IPS-15b (cell line): ENCODE results near the gene DCAF15.
A peak's percentile ranks its signal among the peaks of the same experiment; 100 is the strongest.

Experiments used
- H3K27me3 ChIP-seq: one replicate; pipeline ENCODE4 v1.6.1; 2013; ENCODE audit warnings: low read length; ENCODE audit not compliant: control insufficient read depth, insufficient read depth
- H3K36me3 ChIP-seq: one replicate; pipeline ENCODE4 v1.6.1; 2013; ENCODE audit warnings: low read length; ENCODE audit not compliant: control insufficient read depth, insufficient read depth
- H3K4me1 ChIP-seq: one replicate; pipeline ENCODE4 v1.6.1; 2013; ENCODE audit warnings: mild to moderate bottlenecking, low read length; ENCODE audit not compliant: control insufficient read depth, insufficient read depth
- H3K4me3 ChIP-seq: one replicate; pipeline ENCODE4 v1.5.1; 2013; ENCODE audit warnings: low read depth, low read length
- H3K9ac ChIP-seq: one replicate; pipeline ENCODE4 v1.6.1; 2013; ENCODE audit warnings: low read depth, mild to moderate bottlenecking, low read length
- H3K9me3 ChIP-seq: one replicate; pipeline ENCODE4 v1.6.1; 2013; ENCODE audit warnings: mild to moderate bottlenecking, low read length; ENCODE audit not compliant: control insufficient read depth, insufficient read depth

The DCAF15 gene

DNA sequence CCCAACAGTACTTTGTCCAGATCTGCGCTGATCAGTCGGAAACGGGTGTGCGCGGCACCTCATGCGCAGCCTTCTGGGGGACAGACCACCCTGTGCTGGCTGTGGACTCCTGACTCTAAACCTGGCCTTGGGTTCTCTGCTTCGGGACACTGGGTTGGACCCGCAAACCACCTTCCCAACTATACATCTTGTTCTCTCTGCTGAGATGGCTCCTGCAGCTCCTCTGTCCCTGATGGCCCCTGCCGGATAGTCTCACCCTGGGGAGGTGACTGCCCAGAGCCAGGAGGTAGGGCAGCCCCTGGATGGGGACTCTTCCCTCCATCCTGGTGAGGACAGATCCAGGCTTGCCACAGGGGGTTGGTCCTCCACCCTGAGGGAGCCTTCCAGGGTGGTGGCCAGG, 30.5 kb downstream of the DCAF15 start:
- no peaks in the 10 kb centered on the region for H3K27me3 ChIP-seq
- H3K36me3 ChIP-seq = no peaks in the 10 kb centered on the region
- H3K9ac ChIP-seq = no peak overlapping the region
- H3K4me1 ChIP-seq = peaks cover 14% of the 10 kb centered on the region
- no peak overlapping the region for H3K4me3 ChIP-seq
- no peaks in the 10 kb centered on the region for H3K9me3 ChIP-seq

- no peaks in the 10 kb centered on the region for H3K9me3 ChIP-seq
- H3K27me3 ChIP-seq = no peaks in the 10 kb centered on the region
- no peak overlapping the region for H3K4me3 ChIP-seq
- H3K4me1 ChIP-seq = peaks cover 14% of the 10 kb centered on the region
- no peaks in the 10 kb centered on the region for H3K36me3 ChIP-seq
- H3K9ac ChIP-seq = no peak overlapping the region
Measured at GRCh38 chr19:13983213-13983889, 31.0 kb downstream of the DCAF15 start.

DNA sequence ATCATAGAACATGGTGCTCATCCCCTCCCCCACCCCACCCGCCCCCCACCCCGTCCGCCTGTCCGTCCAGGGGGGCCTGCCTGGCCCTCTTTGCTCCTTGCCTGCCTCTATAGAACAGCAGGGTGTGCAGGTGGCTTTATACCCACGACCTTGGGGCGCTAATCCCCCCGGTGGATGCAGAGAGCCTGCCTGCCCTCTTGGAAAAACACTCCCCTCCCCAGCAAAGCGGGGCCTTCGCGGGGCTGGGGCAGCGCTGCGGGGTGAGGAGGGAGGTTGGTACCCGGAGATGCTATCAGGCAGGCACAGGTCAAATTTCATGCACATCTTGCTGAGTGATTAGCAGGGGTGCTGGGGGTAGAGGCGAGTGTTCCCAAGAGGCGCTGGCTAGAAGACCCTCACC, 31.9 kb downstream of the DCAF15 start:
- H3K9ac ChIP-seq = no peak overlapping the region
- no peak overlapping the region for H3K4me3 ChIP-seq
- no peaks in the 10 kb centered on the region for H3K27me3 ChIP-seq
- no peaks in the 10 kb centered on the region for H3K36me3 ChIP-seq
- peaks cover 14% of the 10 kb centered on the region for H3K4me1 ChIP-seq
- H3K9me3 ChIP-seq = no peaks in the 10 kb centered on the region

- Histone ChIP-seq H3K9ac (no peak overlapping the region), H3K4me3 (no peak overlapping the region), H3K9me3 (no peaks in the 10 kb centered on the region), H3K27me3 (no peaks in the 10 kb centered on the region), H3K36me3 (no peaks in the 10 kb centered on the region), H3K4me1 (peaks cover 14% of the 10 kb centered on the region)
Measured at GRCh38 chr19:13984875-13985741, 32.8 kb downstream of the DCAF15 start.

- H3K27me3 ChIP-seq = no peaks in the 10 kb centered on the region
- no peaks in the 10 kb centered on the region for H3K36me3 ChIP-seq
- H3K9ac ChIP-seq = peak overlapping the region; percentile 79
- no peaks in the 10 kb centered on the region for H3K9me3 ChIP-seq
- H3K4me1 ChIP-seq = peaks cover 14% of the 10 kb centered on the region
- H3K4me3 ChIP-seq = peak overlapping the region; percentile 22
Measured at GRCh38 chr19:13985771-13986347, 33.5 kb downstream of the DCAF15 start.

- H3K9me3 ChIP-seq = no peaks in the 10 kb centered on the region
- peaks cover 14% of the 10 kb centered on the region for H3K4me1 ChIP-seq
- H3K36me3 ChIP-seq = no peaks in the 10 kb centered on the region
- H3K9ac ChIP-seq = peak overlapping the region; percentile 79
- peak overlapping the region; percentile 22 for H3K4me3 ChIP-seq
- no peaks in the 10 kb centered on the region for H3K27me3 ChIP-seq
Measured at GRCh38 chr19:13986348-13986904, 34.1 kb downstream of the DCAF15 start.

- Histone ChIP-seq H3K4me1 (peaks cover 14% of the 10 kb centered on the region), H3K9me3 (no peaks in the 10 kb centered on the region), H3K9ac (peak overlapping the region; percentile 65), H3K36me3 (peaks cover 4% of the 10 kb centered on the region), H3K27me3 (no peaks in the 10 kb centered on the region), H3K4me3 (peak overlapping the region; percentile 8)
Measured at GRCh38 chr19:13987101-13987890, 35.0 kb downstream of the DCAF15 start.

DNA sequence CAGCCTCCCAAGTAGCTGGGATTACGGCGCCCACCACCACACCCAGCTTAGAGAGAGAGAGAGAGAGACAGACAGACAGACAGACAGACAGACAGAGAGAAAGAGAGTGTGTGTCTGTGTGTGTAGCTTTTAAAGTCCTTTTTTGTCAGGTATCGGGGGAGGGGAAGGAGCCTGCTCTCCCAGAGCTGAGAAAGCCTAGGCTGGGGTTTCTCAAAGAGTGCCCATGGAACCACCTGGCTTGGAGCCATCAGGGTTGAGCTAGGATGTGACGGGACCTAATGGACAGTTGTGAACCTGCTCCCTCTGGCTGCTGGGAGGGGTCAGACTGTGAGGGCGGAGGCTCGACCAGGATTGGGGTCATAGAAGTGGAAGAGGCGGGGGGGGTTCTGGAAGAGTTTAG, 37.2 kb downstream of the DCAF15 start:
- H3K9ac ChIP-seq = no peak overlapping the region
- H3K36me3 ChIP-seq = peaks cover 4% of the 10 kb centered on the region
- H3K4me1 ChIP-seq = peaks cover 10% of the 10 kb centered on the region
- H3K4me3 ChIP-seq = no peak overlapping the region
- H3K9me3 ChIP-seq = no peaks in the 10 kb centered on the region
- H3K27me3 ChIP-seq = no peaks in the 10 kb centered on the region

GRCh38 chr19:13990085-13990484, 37.8 kb downstream of the DCAF15 start:
- H3K27me3 ChIP-seq = no peaks in the 10 kb centered on the region
- H3K9ac ChIP-seq = no peak overlapping the region
- peaks cover 10% of the 10 kb centered on the region for H3K4me1 ChIP-seq
- H3K36me3 ChIP-seq = peaks cover 4% of the 10 kb centered on the region
- H3K4me3 ChIP-seq = no peak overlapping the region
- H3K9me3 ChIP-seq = no peaks in the 10 kb centered on the region

- H3K9ac ChIP-seq = no peak overlapping the region
Measured at GRCh38 chr19:13992025-13992424, 39.7 kb downstream of the DCAF15 start.

More at GRCh38 chr19:13992025-13992424, 39.7 kb downstream of the DCAF15 start:
- Histone ChIP-seq H3K4me3 (no peak overlapping the region), H3K4me1 (peaks cover 1% of the 10 kb centered on the region), H3K27me3 (no peaks in the 10 kb centered on the region), H3K9me3 (no peaks in the 10 kb centered on the region), H3K36me3 (peaks cover 4% of the 10 kb centered on the region)
